Liver (tissue), 9 donors: ENCODE results near the gene MAP3K5. TPM values are rescaled to one million over a fixed set of nuclear protein-coding genes. Genes with fewer than 3 reads are reported as not detected.

Experiments used
- DNase-seq: peaks from one replicate; pipeline ENCODE4 v3.0.0-alpha.2; 2017; ENCODE audit warnings: low spot score
- H3K27ac ChIP-seq, 2 donors: one replicate each; pipeline ENCODE4 v1.7.0; 2013; ENCODE audit warnings: inconsistent platforms in 2 of 2, low read length in 2 of 2, control low read depth in 1 of 2, low read depth in 1 of 2, mild to moderate bottlenecking in 1 of 2
- H3K27me3 ChIP-seq, 4 donors: one replicate each; pipeline versions ENCODE4 v1.6.1 to v1.7.0; 2013; ENCODE audit warnings: low read length in 3 of 4, inconsistent platforms in 1 of 4, mild to moderate bottlenecking in 1 of 4, moderate library complexity in 1 of 4; ENCODE audit not compliant: control insufficient read depth in 4 of 4, insufficient read depth in 4 of 4
- H3K36me3 ChIP-seq, 4 donors: one replicate each; pipeline versions ENCODE4 v1.6.1 to v1.7.0; 2013; ENCODE audit warnings: low read length in 3 of 4, mild to moderate bottlenecking in 3 of 4, low read depth in 1 of 4, moderate library complexity in 1 of 4; ENCODE audit not compliant: control insufficient read depth in 4 of 4, insufficient read depth in 3 of 4
- H3K4me1 ChIP-seq, 4 donors: one replicate each; pipeline versions ENCODE4 v1.6.1 to v1.7.0; 2013; ENCODE audit warnings: low read length in 3 of 4, mild to moderate bottlenecking in 3 of 4, moderate library complexity in 1 of 4; ENCODE audit not compliant: control insufficient read depth in 4 of 4, insufficient read depth in 4 of 4
- H3K4me3 ChIP-seq, 3 donors: one replicate each; pipeline versions ENCODE4 v1.6.1 to v1.7.0; 2013; ENCODE audit warnings: low read length in 3 of 3, control low read depth in 1 of 3, low read depth in 1 of 3, mild to moderate bottlenecking in 1 of 3
- H3K9ac ChIP-seq, 2 donors: one replicate each; pipeline ENCODE4 v1.7.0; 2013; ENCODE audit warnings: low read length in 2 of 2, mild to moderate bottlenecking in 2 of 2, moderate library complexity in 2 of 2, control low read depth in 1 of 2, low read depth in 1 of 2
- H3K9me3 ChIP-seq, 4 donors: one replicate each; pipeline versions ENCODE4 v1.6.1 to v1.7.0; 2013; ENCODE audit warnings: low read length in 3 of 4; ENCODE audit not compliant: control insufficient read depth in 4 of 4
- EGR1 ChIP-seq, 2 donors: IDR thresholded peaks; 2 replicates each; pipeline ENCODE4 v1.6.1; 2016 to 2018; ENCODE audit warnings: antibody characterized with exemption in 2 of 2, low read depth in 2 of 2
- FOXA1 ChIP-seq: IDR thresholded peaks from 2 replicates; pipeline ENCODE4 v1.6.1; 2016; ENCODE audit warnings: antibody characterized with exemption
- FOXA2 ChIP-seq: IDR thresholded peaks from 2 replicates; pipeline ENCODE4 v1.6.1; 2016; ENCODE audit warnings: antibody characterized with exemption
- HNF4A ChIP-seq, 2 donors: conservative IDR thresholded peaks; 2 replicates each; pipeline ENCODE4 v1.6.1; 2016; ENCODE audit warnings: antibody characterized with exemption in 2 of 2, mild to moderate bottlenecking in 2 of 2
- HNF4G ChIP-seq: IDR thresholded peaks from 2 replicates; pipeline ENCODE4 v1.6.1; 2016; ENCODE audit warnings: antibody characterized with exemption
- JUND ChIP-seq, 2 donors: IDR thresholded peaks; 2 replicates each; pipeline ENCODE4 v1.6.1; 2016; ENCODE audit warnings: antibody characterized with exemption in 2 of 2
- MAX ChIP-seq: IDR thresholded peaks from 2 replicates; pipeline ENCODE4 v1.6.1; 2016; ENCODE audit warnings: antibody characterized with exemption
- RAD21 ChIP-seq, 2 donors: IDR thresholded peaks; 2 replicates each; pipeline ENCODE4 v1.6.1; 2016; ENCODE audit warnings: antibody characterized with exemption in 2 of 2, mild to moderate bottlenecking in 2 of 2
- REST ChIP-seq: IDR thresholded peaks from 2 replicates; pipeline ENCODE4 v1.6.1; 2016; ENCODE audit warnings: antibody characterized with exemption, mild to moderate bottlenecking
- RXRA ChIP-seq, 2 donors: IDR thresholded peaks; 2 replicates each; pipeline ENCODE4 v1.6.1; 2017 to 2018; ENCODE audit warnings: antibody characterized with exemption in 2 of 2, mild to moderate bottlenecking in 1 of 2
- SP1 ChIP-seq: IDR thresholded peaks from 2 replicates; pipeline ENCODE4 v1.6.1; 2018; ENCODE audit warnings: antibody characterized with exemption, mild to moderate bottlenecking
- TAF1 ChIP-seq: conservative IDR thresholded peaks from 2 replicates; pipeline ENCODE4 v1.6.1; 2016; ENCODE audit warnings: antibody characterized with exemption, mild to moderate bottlenecking
- YY1 ChIP-seq: IDR thresholded peaks from 2 replicates; pipeline ENCODE4 v1.6.1; 2016; ENCODE audit warnings: antibody characterized with exemption, mild to moderate bottlenecking
- ZBTB33 ChIP-seq: IDR thresholded peaks from 2 replicates; pipeline ENCODE4 v1.6.1; 2016; ENCODE audit warnings: antibody characterized with exemption
- WGBS: extraction: QIAGEN DNeasy Blood & Tissue Kit; methylation state at CpG from one replicate; pipeline ENCODE4 v1.1.7; 2013; 5-methylcytosine and 5-hydroxymethylcytosine counted together
- polyA plus RNA-seq, 2 donors: library from polyadenylated mRNA; stranded (reverse) in 1 of 2; unstranded in 1 of 2; fragments of 200-250 nt in 1 of 2; fragments of >200 nt in 1 of 2; fragmentation: Nextera tagmentation in 1 of 2; extraction: Ambion mirVana in 1 of 2; gene quantifications; one replicate each; pipeline versions ENCODE4 v1.2.1 to v1.2.3, GENCODE V29; 2013 to 2015
- total RNA-seq, 2 donors: library from RNA; depleted of rRNA; stranded (reverse); fragments of >200 nt; gene quantifications; one replicate each; pipeline ENCODE4 v1.2.3, GENCODE V29; 2014
- TF ChIP-seq, protein P1 (sequence below): IDR thresholded peaks from 2 replicates; pipeline ENCODE4 v1.6.1; 2016; ENCODE audit warnings: antibody characterized with exemption
- donor health status: healthy.
- donor health status: healthy.
- donor health status: healthy.
- donor health status: healthy.
- donor health status: healthy.

Gene MAP3K5
- total and polyA plus RNA-seq, 4 donors = 2.9 to 18.0 (median 5.5) TPM

DNA sequence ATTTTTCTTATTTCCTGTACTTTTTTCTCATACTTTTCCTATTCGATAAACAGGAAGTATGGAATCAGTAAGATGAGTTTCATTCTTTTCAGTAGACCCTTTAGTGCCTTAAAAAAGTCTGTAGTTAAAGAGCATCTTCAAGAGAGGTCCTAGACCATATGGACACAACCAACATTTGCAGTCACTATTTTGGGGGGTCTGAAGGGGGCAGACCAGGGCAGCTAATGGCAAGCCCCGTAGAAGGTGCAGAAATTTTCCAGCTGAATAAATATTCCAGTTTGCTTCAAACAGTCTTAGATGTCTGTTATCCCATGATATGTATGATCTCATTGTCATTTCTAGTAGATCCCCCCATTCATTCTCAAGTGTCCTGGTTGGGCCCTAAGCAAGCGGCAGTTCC lies 52.8 kb downstream of the MAP3K5 start (continued):
- TF ChIP-seq REST = no peak
- no peak for TF ChIP-seq YY1
- TF ChIP-seq HNF4G = no peak
- TF ChIP-seq TAF1 = no peak
- no peak for TF ChIP-seq RXRA (IDR thresholded peaks at IDR 0.05)
- no peak for TF ChIP-seq RAD21 (IDR thresholded peaks at IDR 0.05)
- no peak for TF ChIP-seq HNF4A (conservative IDR thresholded peaks at IDR 0.05)
- TF ChIP-seq, protein P1, sequence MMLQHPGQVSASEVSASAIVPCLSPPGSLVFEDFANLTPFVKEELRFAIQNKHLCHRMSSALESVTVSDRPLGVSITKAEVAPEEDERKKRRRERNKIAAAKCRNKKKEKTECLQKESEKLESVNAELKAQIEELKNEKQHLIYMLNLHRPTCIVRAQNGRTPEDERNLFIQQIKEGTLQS = no peak

DNA sequence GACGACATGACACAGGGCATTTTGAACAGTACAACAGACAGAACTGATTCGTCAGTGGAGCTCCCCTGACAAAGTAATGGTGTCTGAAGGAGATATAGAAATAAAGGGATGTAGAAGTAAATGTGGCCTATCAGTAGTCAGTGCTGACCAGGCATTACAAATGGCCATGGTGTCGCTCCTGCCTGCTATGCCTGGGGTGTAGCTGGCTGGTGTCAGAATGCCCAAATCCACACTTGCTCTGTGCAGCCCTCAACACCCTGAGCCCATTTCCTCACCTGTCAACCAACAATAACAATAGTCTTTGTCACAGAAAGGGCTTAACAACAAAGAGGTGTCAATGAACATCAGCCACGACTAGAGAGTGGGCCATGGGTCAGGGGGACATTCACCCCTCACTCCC lies 53.2 kb downstream of the MAP3K5 start:
- H3K9me3 ChIP-seq = no peaks in the 10 kb centered on the region
- peaks cover 7 to 19% (median 12%) of the 10 kb centered on the region in 4 donors for H3K4me1 ChIP-seq
- 94% methylated on average over 4 of the region's 4 CpGs for WGBS
- DNase-seq = no peak
- H3K36me3 ChIP-seq = no peaks in the 10 kb centered on the region
- no peak overlapping the region for H3K4me3 ChIP-seq
- H3K27me3 ChIP-seq = no peaks in the 10 kb centered on the region
- peak overlapping the region; percentile 79 to 82 for H3K27ac ChIP-seq
- TF ChIP-seq HNF4A (conservative IDR thresholded peaks at IDR 0.05) = no peak
- no peak for TF ChIP-seq MAX
- no peak for TF ChIP-seq HNF4G
- TF ChIP-seq JUND (IDR thresholded peaks at IDR 0.05) = no peak
- no peak for TF ChIP-seq REST
- TF ChIP-seq TAF1 = no peak
- TF ChIP-seq YY1 = no peak
- TF ChIP-seq FOXA2 = no peak
- no peak for TF ChIP-seq ZBTB33
- TF ChIP-seq FOXA1 = no peak
- TF ChIP-seq, protein P1 = no peak
- TF ChIP-seq EGR1 (IDR thresholded peaks at IDR 0.05; ENCODE audit: low read depth in 2 of 2) = no peak
- no peak for TF ChIP-seq SP1
- H3K9ac ChIP-seq = no peak overlapping the region
